Measurements from ENCODE around the gene NMRK1. TPM values are rescaled to one million over a fixed set of nuclear protein-coding genes. Genes with fewer than 3 reads are reported as not detected.

The NMRK1 gene
- polyA plus RNA-seq, 1 donor (not counting 4 experiments of a cell fraction or from before 2014, with no cell fraction given): 24.7 TPM

GRCh38 chr9:75092766-75093165 lies 4.8 kb upstream of the NMRK1 start:
- H3K36me3 ChIP-seq (ENCODE audit: control insufficient read depth in 2 of 2, extremely low read depth in 1 of 2, insufficient read depth in 2 of 2, low read length in 2 of 2): no peaks in the 10 kb centered on the region
- H3K4me2 ChIP-seq (ENCODE audit: control insufficient read depth, extremely low read depth, insufficient read depth, low read depth, low read length): no peak overlapping the region
- H4K20me1 ChIP-seq (ENCODE audit: control insufficient read depth, extremely low read depth, insufficient read depth, low read length): no peaks in the 10 kb centered on the region
- no peak overlapping the region for H3K9ac ChIP-seq (ENCODE audit: control insufficient read depth, extremely low read depth, insufficient read depth, low read length)
- H3K79me2 ChIP-seq (ENCODE audit: control insufficient read depth, insufficient read depth, low read length): peaks cover 77% of the 10 kb centered on the region
- DNase-seq (ENCODE audit: low read depth, low spot score): no peak
- no peak for TF ChIP-seq EZH2 (IDR thresholded peaks at IDR 0.05; ENCODE audit: low read length)
- TF ChIP-seq CTCF (optimal IDR thresholded peaks at IDR 0.05 in 1 of 3, IDR thresholded peaks at IDR 0.05 in 1 of 3, conservative IDR thresholded peaks at IDR 0.05 in 1 of 3; ENCODE audit: extremely low read depth in 1 of 3, insufficient read depth in 2 of 3, low read length in 3 of 3): no peak
- H3K27me3 ChIP-seq (ENCODE audit: control insufficient read depth, extremely low read depth, insufficient read depth, low read length): no peaks in the 10 kb centered on the region
- no peaks in the 10 kb centered on the region for H3K9me3 ChIP-seq (ENCODE audit: control insufficient read depth, low read depth, low read length)
- FAIRE-seq: no peak
- H3K4me1 ChIP-seq (ENCODE audit: control insufficient read depth, extremely low read depth, insufficient read depth, low read length): peaks cover 32% of the 10 kb centered on the region
- no peak overlapping the region for H3K4me3 ChIP-seq (ENCODE audit: control insufficient read depth in 2 of 3, extremely low read depth in 1 of 3, insufficient read depth in 2 of 3, low read depth in 1 of 3, low read length in 3 of 3)
- H3K9me1 ChIP-seq (ENCODE audit: control insufficient read depth, extremely low read depth, insufficient read depth, low read length): no peaks in the 10 kb centered on the region
- dilution Hi-C loops (cut with MboI; ENCODE audit: extremely low pct_ligation_motif_present, low sequenced_read_pairs): no loop called here
- no peak overlapping the region for H2AFZ ChIP-seq (ENCODE audit: control insufficient read depth, low read length)
- no peak overlapping the region for H3K27ac ChIP-seq (ENCODE audit: control insufficient read depth, insufficient read depth, low read length)

DNA sequence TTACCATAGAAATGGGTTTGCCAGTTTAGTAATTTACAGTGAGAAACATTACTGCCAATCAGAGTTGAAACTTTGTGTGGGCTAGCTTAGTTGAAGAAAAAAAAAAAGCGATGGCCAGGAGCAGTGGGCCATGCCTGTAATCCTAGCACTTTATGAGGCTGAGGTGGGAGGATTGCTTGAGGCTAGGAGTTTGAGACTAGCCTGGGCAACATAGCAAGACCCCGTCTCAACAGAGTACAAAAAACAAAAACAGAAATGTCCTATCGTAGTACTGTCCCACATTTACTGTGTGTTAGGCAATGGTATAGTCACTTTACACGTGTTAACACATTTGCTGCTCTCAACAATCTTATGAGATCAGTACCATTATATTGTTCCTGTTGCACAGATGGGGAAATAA lies 2.6 kb upstream of the NMRK1 start:
- no peaks in the 10 kb centered on the region for H3K9me3 ChIP-seq (ENCODE audit: control insufficient read depth, low read depth, low read length)
- H3K9me1 ChIP-seq (ENCODE audit: control insufficient read depth, extremely low read depth, insufficient read depth, low read length): no peaks in the 10 kb centered on the region
- H3K27ac ChIP-seq (ENCODE audit: control insufficient read depth, insufficient read depth, low read length): no peak overlapping the region
- peaks cover 65% of the 10 kb centered on the region for H3K79me2 ChIP-seq (ENCODE audit: control insufficient read depth, insufficient read depth, low read length)
- no peaks in the 10 kb centered on the region for H3K36me3 ChIP-seq (ENCODE audit: control insufficient read depth in 2 of 2, extremely low read depth in 1 of 2, insufficient read depth in 2 of 2, low read length in 2 of 2)
- dilution Hi-C loops (cut with MboI; ENCODE audit: extremely low pct_ligation_motif_present, low sequenced_read_pairs): no loop called here
- H3K4me1 ChIP-seq (ENCODE audit: control insufficient read depth, extremely low read depth, insufficient read depth, low read length): peaks cover 40% of the 10 kb centered on the region
- DNase-seq (ENCODE audit: low read depth, low spot score) (no peak), FAIRE-seq (no peak)
- H3K4me2 ChIP-seq (ENCODE audit: control insufficient read depth, extremely low read depth, insufficient read depth, low read depth, low read length): no peak overlapping the region
- H3K9ac ChIP-seq (ENCODE audit: control insufficient read depth, extremely low read depth, insufficient read depth, low read length): no peak overlapping the region
- H3K27me3 ChIP-seq (ENCODE audit: control insufficient read depth, extremely low read depth, insufficient read depth, low read length): no peaks in the 10 kb centered on the region
- TF ChIP-seq CTCF (optimal IDR thresholded peaks at IDR 0.05 in 1 of 3, IDR thresholded peaks at IDR 0.05 in 1 of 3, conservative IDR thresholded peaks at IDR 0.05 in 1 of 3; ENCODE audit: extremely low read depth in 1 of 3, insufficient read depth in 2 of 3, low read length in 3 of 3): no peak
- no peak overlapping the region for H3K4me3 ChIP-seq (ENCODE audit: control insufficient read depth in 2 of 3, extremely low read depth in 1 of 3, insufficient read depth in 2 of 3, low read depth in 1 of 3, low read length in 3 of 3)
- no peak overlapping the region for H2AFZ ChIP-seq (ENCODE audit: control insufficient read depth, low read length)
- no peaks in the 10 kb centered on the region for H4K20me1 ChIP-seq (ENCODE audit: control insufficient read depth, extremely low read depth, insufficient read depth, low read length)

Data from keratinocyte (primary cell).